GM03348 (cell line): ENCODE measurements around the gene CMIP.

ENCODE experiments used
- DNase-seq: peaks from one replicate; pipeline ENCODE4 v3.0.0; 2012; ENCODE audit warnings: low spot score

The CMIP gene

DNA sequence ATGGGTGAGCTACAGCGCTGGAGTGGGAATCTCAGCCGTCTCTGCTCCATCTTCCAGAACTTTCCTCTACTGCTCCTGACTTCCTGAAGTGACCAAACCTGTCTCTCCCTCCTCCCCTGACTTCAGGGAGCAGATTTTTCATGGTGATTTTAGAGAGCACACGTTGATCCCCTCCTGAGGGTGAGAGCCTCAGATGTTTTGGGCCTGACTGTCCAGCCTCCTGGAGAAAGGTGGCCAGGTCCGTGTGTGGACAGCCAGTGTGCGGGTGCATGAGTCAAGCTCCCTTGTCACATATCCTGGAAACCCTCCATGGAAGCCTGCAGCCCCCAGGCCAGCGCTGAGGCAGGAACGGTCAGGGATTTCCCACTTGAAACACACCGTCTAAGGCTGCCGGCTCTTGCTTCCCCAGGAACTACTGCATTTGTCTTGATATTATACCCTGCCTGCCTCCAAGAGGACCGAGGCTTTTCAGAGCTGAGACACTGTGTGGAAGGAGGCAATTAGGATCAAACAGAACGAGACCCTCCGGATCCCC is 143.1 kb downstream of the CMIP start:
- no peak for DNase-seq

- DNase-seq = no peak
Observed at GRCh38 chr16:81588326-81589081, 143.9 kb downstream of the CMIP start.

GRCh38 chr16:81589975-81590650 is 145.5 kb downstream of the CMIP start:
- DNase-seq = no peak

- DNase-seq = no peak
Observed at GRCh38 chr16:81590714-81591544, 146.3 kb downstream of the CMIP start.

DNA sequence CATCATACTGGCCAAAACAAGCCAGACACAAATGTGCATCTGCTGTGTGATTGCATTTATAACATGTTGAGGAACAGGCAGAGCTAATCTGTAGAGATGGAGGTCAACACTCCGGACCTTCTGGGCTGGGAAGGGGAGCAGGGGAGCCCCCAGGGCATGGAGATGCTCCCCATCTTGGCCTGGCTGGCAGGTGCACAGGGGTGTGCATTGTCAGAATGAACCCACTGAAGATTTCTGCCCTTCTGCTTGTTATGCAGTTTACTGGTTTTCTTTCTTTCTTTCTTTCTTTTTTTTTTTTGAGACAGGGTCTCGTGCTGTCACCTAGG is 146.9 kb downstream of the CMIP start:
- DNase-seq = no peak

GRCh38 chr16:81592353-81592866 is 147.8 kb downstream of the CMIP start:
- no peak for DNase-seq

DNA sequence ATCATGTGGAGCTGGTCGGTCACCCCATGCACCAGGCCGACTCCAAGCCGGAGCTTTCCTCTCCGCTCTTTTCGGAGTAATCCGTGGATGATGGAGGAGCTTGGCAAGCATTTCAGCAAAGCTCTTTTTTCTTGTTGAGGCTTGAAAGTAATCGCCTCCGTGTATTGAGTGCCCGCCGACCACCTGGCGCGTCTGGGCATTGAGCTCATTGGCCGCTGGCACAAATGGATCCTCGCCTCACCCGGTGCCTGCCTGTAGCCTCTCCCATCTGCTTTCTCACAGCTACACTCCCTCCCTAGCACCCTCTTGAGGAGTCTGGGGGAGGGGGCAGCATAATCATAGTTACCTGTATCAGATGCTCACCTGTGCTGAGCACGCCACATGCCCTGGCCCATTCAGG is 148.9 kb downstream of the CMIP start:
- DNase-seq = no peak

GRCh38 chr16:81595629-81596292 is 151.2 kb downstream of the CMIP start:
- no peak for DNase-seq

DNA sequence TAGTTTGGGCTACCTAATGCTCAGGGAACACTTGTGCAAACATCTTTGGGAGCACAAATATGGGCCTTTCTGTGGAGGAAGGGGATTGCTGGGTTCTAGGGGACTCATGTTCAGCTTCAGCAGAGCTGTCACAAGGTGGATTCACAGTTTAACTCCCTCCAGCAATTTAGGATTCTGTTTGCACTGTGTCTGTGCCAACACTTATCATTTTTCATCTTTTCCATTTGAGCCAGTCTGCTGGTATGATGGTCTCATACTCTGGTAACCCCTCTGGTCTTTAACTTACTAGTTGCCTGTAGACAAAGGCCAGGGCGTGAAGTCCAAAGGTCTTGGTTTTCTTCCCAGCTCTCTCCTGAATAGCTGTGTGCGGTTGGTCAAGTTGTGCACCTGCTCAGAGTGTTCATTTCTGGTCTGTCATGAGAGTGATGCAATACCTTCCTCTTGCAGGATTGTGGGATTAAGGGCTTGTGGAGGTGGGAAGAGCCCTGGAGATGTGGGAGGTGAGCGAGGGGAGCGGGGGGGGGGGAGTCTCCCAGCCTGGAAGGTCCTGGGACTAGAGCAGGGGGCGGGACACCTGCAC is 152.6 kb downstream of the CMIP start:
- DNase-seq = no peak

DNA sequence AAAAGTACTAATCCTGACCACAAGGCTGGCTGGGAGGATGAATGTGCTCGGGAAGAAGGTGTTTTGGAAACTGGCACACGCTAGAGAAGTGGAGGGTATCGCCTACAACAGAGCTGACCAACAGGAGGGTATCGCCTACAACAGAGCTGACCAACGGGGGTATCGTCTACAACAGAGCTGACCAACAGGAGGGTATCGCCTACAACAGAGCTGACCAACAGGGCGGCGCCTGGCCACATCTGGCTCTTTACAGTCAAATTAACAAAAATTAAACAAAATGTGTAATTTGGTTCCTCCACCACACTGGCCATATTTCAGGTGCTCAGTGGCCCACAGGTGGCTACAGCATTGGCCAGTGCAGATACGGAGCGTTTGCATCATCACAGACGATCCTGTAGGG is 153.5 kb downstream of the CMIP start:
- no peak for DNase-seq

DNA sequence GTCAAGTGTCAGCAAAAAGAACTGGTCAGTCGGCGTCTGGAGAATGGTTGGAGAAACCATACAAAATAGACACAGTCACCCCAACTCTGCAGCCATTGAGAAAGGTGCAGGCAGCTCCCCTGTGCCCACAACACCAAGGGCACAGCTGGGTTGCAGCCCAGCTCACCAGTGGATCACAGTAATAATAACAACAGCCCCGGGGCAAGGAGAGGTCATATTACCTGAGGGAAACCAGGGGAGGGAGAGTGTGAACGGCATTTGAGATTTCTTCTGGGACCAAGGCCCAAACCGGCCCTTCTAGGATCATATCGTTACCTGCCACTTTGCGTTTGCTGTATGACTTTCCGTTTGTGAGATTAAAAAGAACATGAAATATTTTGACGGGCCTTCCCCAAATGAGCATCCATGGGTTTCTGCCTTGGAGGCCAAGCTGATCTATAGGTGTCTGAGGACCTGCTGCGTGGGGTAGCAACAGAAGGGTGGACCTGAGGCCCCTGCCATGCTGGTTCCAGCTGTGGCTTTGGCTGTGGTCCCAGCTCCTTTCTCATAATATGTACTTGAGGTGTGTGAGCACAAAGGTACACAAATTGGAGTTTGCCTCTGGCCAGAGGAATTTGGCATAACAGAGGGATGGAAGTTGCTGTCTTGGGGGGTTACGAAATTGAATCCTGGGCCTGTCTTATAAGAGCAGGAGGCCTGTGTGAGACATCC is 154.6 kb downstream of the CMIP start:
- DNase-seq = no peak

GRCh38 chr16:81600275-81600674 is 155.7 kb downstream of the CMIP start:
- peak; percentile 74 for DNase-seq

DNA sequence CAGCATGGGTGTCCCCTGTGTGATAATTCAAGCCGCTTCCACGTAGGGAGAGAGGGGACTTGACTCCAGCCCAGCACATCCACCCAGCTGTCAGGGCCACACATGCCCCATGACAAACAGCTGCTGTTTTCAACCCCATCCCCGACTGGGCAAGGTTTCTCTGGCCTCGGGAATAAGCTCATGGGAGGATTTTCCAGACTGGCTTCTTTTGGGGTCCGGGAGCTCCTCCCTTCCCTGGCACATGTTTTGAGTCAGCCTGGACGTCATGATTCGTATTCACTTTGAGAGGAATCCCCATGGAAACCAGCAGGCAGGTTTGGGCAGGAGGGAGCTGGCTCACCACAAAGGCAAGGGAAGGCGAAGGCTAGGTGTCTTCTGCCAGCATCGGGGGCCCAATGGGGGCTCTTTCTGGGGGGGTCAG is 156.4 kb downstream of the CMIP start:
- DNase-seq = peak; percentile 29

DNA sequence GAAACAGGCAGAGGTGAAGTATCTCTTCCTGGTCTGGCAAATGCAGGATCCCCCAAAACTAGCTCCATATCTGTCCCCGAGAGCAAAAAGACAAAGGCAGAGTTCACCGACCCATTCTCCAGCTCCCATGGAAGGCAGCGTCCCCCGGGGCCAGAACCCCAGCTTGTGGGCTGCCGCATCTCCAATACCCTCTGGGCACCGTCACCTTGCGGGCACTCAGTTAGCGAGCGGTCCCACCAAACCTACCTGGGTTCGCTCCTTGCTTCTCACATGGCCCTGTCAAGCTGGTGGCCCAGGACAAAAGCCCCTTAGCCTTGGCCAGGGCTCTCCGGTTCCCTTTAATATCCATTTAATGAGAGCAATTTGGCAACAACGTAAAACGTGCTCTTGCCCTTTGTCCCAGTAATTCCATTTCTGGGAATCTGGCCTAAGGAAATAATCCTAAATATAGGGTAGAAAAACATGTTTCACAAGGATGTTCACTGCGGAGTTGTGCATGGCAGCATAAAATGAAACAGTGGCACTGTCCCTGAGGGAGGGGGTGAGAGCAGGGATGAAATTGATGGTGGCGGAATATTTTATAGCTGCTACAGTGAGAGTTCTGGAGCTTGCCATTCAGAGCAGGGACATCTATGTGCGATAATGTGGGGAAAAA is 157.1 kb downstream of the CMIP start:
- no peak for DNase-seq

DNA sequence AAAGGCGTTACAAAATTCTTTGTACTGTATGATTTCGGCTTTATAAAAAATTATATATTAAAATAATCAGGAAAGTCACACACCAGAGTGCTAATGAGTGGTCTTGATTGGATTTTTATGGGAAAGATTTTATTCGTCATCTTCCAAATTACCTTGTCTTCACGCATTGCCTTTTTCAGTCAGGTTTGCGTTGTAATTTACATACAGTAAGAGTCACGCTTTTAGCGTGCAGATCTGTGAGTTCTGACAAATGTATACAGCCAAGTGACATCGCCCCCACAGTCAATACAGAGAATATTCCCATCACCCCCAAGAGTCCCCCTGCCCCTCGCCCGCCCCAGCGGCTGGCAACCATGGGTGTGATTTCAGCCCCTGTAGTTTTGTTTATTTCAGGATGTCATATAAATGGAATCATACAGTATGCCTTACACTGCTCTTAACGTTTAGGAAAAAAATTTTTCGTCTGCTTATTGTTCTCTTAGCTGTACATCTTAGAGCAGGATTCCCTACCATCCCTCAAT is 157.7 kb downstream of the CMIP start:
- DNase-seq = no peak

GRCh38 chr16:81602792-81603191 is 158.2 kb downstream of the CMIP start:
- no peak for DNase-seq

GRCh38 chr16:81604960-81605383 is 160.4 kb downstream of the CMIP start:
- peak; percentile 86 for DNase-seq

DNA sequence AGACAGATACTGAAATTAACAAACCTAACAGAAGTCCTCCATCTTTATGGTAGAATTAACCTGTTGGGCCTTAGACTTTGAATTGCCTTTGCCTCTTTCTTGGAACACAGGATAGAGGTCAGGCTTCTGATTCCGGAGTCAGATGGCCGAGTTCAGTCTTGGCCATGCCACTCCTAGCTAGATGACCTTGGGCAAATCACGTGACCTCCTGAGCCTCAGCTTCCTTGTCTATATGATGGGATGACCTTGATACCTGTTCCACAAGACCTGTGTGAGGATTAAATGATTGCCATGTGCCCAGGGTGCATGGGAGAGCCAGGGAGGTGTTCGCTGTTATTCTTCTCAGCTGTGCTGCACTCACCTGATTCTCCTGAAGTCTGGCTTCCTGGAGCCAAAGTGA is 161.4 kb downstream of the CMIP start:
- no peak for DNase-seq

DNA sequence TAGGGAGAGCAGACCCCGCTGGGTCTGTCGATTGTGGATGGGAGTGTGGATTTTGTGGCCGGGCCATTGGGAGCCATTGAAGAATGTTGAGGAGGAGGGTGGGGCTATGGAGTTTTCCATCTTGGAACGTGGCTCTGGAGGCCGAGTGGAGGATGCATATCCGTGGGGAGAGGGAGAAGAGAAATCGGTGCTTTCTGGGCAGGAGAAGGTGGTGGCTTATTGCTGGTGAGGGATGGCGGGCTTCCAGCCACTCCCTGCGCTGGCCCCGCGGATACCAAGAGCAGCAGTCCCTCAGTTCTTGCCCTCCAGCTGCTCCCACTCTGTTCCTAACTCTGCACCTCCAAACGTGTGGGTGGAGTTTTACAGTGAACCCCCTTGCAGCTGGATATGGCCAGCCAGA is 162.4 kb downstream of the CMIP start:
- DNase-seq = no peak
